Stimulated activated effector memory CD8-positive, alpha-beta T cell treated with anti-CD3 and anti-CD28 coated beads, Interleukin-12 subunit alpha, Interleukin-12 subunit beta, amount 100 ng/mL, for 72 hours (primary cell): ENCODE data around the gene INPP4A.
"Not testable (repeated sequence)": the region's sequence is repeated elsewhere in the genome, so short reads cannot be mapped to it uniquely, and the experiment has no call there.

Experiments used
- ATAC-seq: fragments of 150-1000 bp; cut with Tn5 transposase; 2 replicates; pipeline ENCODE4 v1.10.0; 2021
- DNase-seq, 2 donors: peaks; one replicate each; pipeline ENCODE4 v3.0.0; 2021 to 2022; ENCODE audit warnings: low spot score in 2 of 2
- H3K27ac Mint-ChIP-seq: one replicate; pipeline ENCODE4 v1.8.0; 2022; ENCODE audit warnings: mild to moderate bottlenecking, mixed read lengths
- H3K36me3 Mint-ChIP-seq: one replicate; pipeline ENCODE4 v1.8.0; 2022; ENCODE audit warnings: mild to moderate bottlenecking, mixed read lengths
- H3K4me1 Mint-ChIP-seq: one replicate; pipeline ENCODE4 v1.8.0; 2022; ENCODE audit warnings: mixed read lengths
- H3K4me3 Mint-ChIP-seq: one replicate; pipeline ENCODE4 v1.8.0; 2022; ENCODE audit warnings: mild to moderate bottlenecking, mixed read lengths
- H3K9me3 Mint-ChIP-seq: one replicate; pipeline ENCODE4 v1.8.0; 2022; ENCODE audit warnings: mixed read lengths

INPP4A gene

GRCh38 chr2:98582523-98582922 is 137.9 kb downstream of the INPP4A start:
- Mint-ChIP-seq H3K4me3 (no peak overlapping the region), H3K36me3 (peaks cover 96% of the 10 kb centered on the region), H3K9me3 (no peaks in the 10 kb centered on the region), H3K27ac (peak overlapping the region; percentile 82), H3K4me1 (no peaks in the 10 kb centered on the region)
- ATAC-seq (no peak), DNase-seq (no peak)

DNA sequence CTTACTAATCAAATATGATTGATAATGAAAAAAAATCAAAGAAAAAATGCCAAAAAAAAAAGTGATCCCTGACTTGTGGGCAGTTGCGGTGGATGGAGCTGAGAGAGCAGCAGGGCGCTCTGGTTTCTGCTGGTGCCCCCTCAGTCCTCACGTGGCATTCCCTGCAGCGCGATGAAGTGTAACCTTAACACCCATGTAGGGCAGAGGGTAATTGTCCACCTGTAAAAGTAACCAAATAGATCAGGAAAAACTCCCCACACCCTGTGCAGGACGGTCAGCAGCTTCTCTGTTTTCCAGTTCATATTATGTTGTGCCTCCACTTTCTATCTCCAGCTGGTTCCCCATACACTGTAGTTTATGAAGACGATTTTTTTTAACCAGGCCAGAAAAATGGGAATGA is 138.6 kb downstream of the INPP4A start:
- Mint-ChIP-seq H3K4me3 (no peak overlapping the region), H3K4me1 (no peaks in the 10 kb centered on the region), H3K36me3 (peaks cover 96% of the 10 kb centered on the region), H3K9me3 (no peaks in the 10 kb centered on the region), H3K27ac (no peak overlapping the region)
- DNase-seq, result no peak
- ATAC-seq, result no peak

- Mint-ChIP-seq H3K27ac (peak overlapping the region; percentile 56), H3K4me3 (no peak overlapping the region), H3K36me3 (peaks cover 96% of the 10 kb centered on the region), H3K4me1 (no peaks in the 10 kb centered on the region), H3K9me3 (no peaks in the 10 kb centered on the region)
- ATAC-seq (no peak), DNase-seq (no peak)
These were observed 139.4 kb downstream of the INPP4A start for GRCh38 chr2:98583816-98584618.

DNA sequence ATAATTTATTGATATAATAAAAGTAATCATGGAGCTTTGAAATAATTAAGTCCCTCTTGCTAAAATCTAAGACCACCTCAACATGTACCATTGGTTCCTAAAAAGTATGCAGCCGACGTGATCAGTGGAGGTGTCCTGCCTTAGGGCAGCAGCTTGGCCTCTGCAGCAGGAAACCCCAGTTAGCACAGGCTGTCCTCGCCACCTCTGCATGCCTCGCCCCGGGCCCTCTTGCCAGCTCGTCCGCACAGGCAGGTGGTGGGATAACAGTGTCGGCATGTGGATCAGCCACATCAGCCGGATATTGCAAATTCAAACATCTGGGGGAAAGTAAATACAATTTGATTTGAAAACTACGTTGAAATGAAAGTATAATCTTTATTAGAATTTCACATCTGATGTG is 140.7 kb downstream of the INPP4A start:
- Mint-ChIP-seq H3K4me1 (no peaks in the 10 kb centered on the region), H3K9me3 (no peaks in the 10 kb centered on the region), H3K4me3 (no peak overlapping the region), H3K27ac (no peak overlapping the region), H3K36me3 (peaks cover 89% of the 10 kb centered on the region)
- DNase-seq, result no peak
- ATAC-seq, result no peak

DNA sequence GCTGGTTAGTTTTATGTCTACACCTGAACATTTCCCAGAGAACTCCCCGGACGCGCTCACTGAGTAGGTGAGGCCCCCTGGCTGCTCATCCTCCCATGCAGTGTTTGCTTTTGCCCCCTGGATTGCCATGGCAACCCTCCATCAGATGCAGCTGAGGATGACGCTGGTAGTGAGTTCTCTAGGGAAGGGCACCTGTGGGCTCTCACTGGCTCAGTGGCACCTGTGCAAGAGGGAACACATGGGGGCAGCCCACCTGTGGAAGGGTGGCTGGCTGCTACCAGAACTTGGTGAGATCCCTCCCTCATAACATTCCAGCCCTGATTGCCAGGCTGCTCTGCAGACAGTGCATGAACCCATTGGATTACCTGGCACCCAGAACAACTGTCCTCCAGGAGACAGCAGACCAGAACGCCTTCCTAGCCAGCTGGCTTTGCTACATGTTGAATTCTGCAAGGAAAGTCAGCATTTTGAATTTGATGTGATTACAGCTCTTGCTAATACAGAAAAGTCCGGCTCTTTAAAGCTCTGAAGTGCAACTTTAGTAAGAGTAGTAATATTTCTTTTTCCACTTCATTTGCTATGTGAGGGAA is 142.0 kb downstream of the INPP4A start:
- H3K9me3 Mint-ChIP-seq, result no peaks in the 10 kb centered on the region
- no peak overlapping the region for H3K4me3 Mint-ChIP-seq
- DNase-seq (no peak), ATAC-seq (no peak)
- H3K4me1 Mint-ChIP-seq, result no peaks in the 10 kb centered on the region
- H3K36me3 Mint-ChIP-seq, result peaks cover 90% of the 10 kb centered on the region
- peak overlapping the region; percentile 40 for H3K27ac Mint-ChIP-seq

DNA sequence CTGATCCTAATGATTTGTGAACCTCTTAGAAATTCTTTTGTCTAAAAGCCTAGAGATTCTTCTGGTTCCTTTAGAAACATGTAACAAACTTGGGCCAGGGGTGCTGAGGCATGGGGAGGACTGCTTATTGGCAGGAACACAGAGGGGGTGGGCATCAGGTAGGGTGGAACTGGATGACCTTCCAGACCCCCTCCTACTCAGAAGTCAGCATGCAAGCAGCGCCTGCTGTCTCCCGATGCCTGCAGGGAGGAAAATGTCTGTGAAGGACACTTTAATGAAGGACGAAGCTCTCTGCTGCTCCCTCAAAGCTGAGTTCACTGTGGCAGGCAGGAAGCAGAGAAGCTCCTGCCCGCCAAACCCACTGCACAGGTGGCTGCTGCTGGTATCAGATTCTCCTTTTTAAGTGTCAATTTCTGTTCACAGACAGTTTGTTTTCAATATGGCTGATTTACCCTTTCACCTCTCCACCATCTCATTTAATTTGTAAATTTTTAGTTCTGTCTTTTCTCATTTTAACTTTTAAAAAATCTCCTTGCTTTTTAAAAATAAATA is 144.3 kb downstream of the INPP4A start:
- ATAC-seq, result no peak
- peaks cover 89% of the 10 kb centered on the region for H3K36me3 Mint-ChIP-seq

GRCh38 chr2:98589489-98589888 is 144.8 kb downstream of the INPP4A start:
- H3K27ac Mint-ChIP-seq, result no peak overlapping the region
- peaks cover 86% of the 10 kb centered on the region for H3K36me3 Mint-ChIP-seq
- DNase-seq, result no peak
- peaks cover 9% of the 10 kb centered on the region for H3K4me1 Mint-ChIP-seq
- H3K4me3 Mint-ChIP-seq, result no peak overlapping the region
- ATAC-seq, result no peak
- H3K9me3 Mint-ChIP-seq, result no peaks in the 10 kb centered on the region

More for the DNA sequence above, 144.3 kb downstream of the INPP4A start:
- peaks cover 7% of the 10 kb centered on the region for H3K4me1 Mint-ChIP-seq
- DNase-seq, result no peak
- peak overlapping the region; percentile 74 for H3K27ac Mint-ChIP-seq
- H3K4me3 Mint-ChIP-seq, result no peak overlapping the region
- H3K9me3 Mint-ChIP-seq, result no peaks in the 10 kb centered on the region

- Mint-ChIP-seq H3K4me1 (peaks cover 14% of the 10 kb centered on the region), H3K9me3 (no peaks in the 10 kb centered on the region), H3K36me3 (peaks cover 75% of the 10 kb centered on the region), H3K4me3 (no peak overlapping the region), H3K27ac (peak overlapping the region; percentile 73)
- no peak for ATAC-seq
- no peak for DNase-seq
These were observed 147.9 kb downstream of the INPP4A start for GRCh38 chr2:98592565-98592964.

GRCh38 chr2:98594665-98595064 is 150.0 kb downstream of the INPP4A start:
- not testable (repeated sequence) for H3K27ac Mint-ChIP-seq

DNA sequence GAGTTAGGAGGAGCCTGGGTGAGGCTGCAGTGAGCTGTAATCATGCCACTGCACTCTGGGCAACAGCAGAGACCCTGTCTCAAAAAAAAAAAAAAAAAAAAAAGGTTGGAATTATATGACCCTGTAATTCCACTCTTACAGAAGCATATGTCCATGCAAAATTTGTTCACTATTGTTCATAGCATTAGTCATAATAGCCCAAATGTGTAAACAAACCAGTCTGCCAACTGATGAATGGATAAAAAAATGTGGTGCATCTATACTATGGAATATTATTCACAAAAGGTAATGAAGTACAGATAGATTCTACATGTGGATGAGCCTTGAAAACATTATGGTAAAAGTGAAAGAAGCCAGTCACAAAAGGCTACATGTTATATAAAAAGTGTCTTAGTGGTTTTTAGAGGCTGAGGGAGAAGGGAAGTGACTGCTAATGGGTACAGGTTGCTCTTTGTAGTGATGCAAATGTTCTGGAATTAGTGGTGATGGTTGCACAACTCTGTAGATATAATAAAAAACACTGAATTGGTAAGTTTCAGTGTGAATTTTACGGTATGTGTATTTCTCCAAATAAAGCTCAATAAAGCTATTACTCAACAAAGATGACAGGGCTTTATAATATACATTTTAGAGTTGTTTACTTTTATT is 154.2 kb downstream of the INPP4A start:
- Mint-ChIP-seq H3K27ac (peak overlapping the region; percentile 34), H3K9me3 (no peaks in the 10 kb centered on the region), H3K4me3 (no peak overlapping the region), H3K4me1 (peaks cover 7% of the 10 kb centered on the region), H3K36me3 (peaks cover 83% of the 10 kb centered on the region)
- DNase-seq, result no peak
- ATAC-seq, result peak; percentile 8

More at GRCh38 chr2:98594665-98595064, 150.0 kb downstream of the INPP4A start:
- not testable (repeated sequence) for ATAC-seq, H3K4me3 Mint-ChIP-seq, H3K9me3 Mint-ChIP-seq, DNase-seq
- Mint-ChIP-seq H3K4me1 (peaks cover 14% of the 10 kb centered on the region), H3K36me3 (peaks cover 75% of the 10 kb centered on the region)

DNA sequence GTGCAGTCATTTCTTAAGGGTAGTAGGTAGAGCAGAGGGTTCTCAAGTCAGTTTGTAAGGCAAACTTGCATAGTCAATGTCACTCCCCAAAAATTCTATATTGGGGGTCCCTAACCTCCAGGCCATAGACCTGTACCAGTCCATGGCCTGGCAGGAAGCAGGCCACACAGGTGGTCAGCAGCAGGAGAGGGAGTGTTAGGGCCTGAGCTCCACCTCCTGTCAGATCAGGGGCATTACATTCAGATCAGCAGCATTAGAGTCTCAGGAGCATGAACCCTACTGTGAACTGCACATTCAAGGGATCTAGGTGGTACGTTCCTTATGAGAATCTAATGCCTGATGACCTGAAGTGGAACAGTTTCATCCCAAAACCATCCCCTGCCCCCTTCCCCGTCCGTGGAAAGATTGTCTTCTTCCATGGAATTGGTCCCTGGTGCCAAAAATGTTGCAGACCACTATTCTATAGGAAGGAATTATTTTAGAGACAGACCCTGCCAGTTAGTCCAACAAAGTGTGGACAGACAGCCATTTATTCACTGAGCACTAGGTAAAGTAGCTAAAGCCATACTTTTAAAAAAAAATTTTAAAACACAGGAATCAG is 157.0 kb downstream of the INPP4A start:
- DNase-seq (no peak), ATAC-seq (peak; percentile 74)
- Mint-ChIP-seq H3K36me3 (peaks cover 75% of the 10 kb centered on the region), H3K4me1 (peaks cover 24% of the 10 kb centered on the region), H3K4me3 (no peak overlapping the region), H3K27ac (peak overlapping the region; percentile 8), H3K9me3 (no peaks in the 10 kb centered on the region)

DNA sequence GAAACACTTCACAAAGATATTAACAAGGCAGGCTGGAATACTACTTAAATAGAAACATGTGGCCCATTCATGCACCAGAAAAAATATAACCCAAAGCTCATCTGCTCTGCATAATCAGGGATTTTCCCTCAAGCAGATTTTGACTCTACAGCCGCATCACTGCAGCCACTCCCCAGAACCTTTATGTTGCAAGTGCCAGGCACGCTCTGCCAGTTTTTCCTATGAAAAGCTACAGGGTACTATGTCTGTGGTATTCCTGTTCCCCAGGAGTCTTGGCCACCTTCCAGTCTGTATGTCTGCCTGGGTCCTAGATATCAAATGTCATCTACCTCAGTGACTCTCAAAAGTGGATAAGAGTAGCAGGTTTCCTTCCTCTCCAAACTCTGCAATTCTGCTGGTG is 159.9 kb downstream of the INPP4A start:
- Mint-ChIP-seq H3K9me3 (no peaks in the 10 kb centered on the region), H3K27ac (peak overlapping the region; percentile 85), H3K4me1 (peaks cover 38% of the 10 kb centered on the region), H3K36me3 (peaks cover 70% of the 10 kb centered on the region), H3K4me3 (no peak overlapping the region)
- DNase-seq (no peak), ATAC-seq (no peak)

DNA sequence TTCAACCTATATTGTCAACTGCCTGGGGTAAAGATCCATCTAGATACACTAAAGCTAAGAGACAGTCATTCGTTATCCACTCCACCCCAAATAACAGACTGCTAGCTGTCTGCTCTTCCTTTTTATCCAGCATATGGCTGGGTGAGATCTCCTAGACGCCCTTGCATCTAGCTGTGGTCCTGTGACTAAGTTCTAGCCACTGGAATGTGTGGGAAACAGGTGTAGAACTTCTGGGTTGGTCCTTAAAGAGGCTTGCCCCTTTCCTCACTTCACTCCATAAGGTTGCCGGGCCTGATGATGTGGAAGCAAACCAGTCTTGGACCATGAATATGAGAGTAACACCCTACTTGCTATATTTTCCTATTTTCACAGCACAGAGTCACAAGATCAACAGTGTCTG is 160.4 kb downstream of the INPP4A start:
- H3K9me3 Mint-ChIP-seq, result no peaks in the 10 kb centered on the region
- H3K27ac Mint-ChIP-seq, result peak overlapping the region; percentile 85
- ATAC-seq (no peak), DNase-seq (no peak)
- no peak overlapping the region for H3K4me3 Mint-ChIP-seq
- H3K4me1 Mint-ChIP-seq, result peaks cover 43% of the 10 kb centered on the region
- H3K36me3 Mint-ChIP-seq, result peaks cover 66% of the 10 kb centered on the region

GRCh38 chr2:98606431-98606830 is 161.8 kb downstream of the INPP4A start:
- Mint-ChIP-seq H3K9me3 (no peaks in the 10 kb centered on the region), H3K36me3 (peaks cover 61% of the 10 kb centered on the region), H3K4me3 (peak overlapping the region; percentile 88), H3K27ac (peak overlapping the region; percentile 97), H3K4me1 (peaks cover 57% of the 10 kb centered on the region)
- ATAC-seq, result no peak
- no peak for DNase-seq

- H3K9me3 Mint-ChIP-seq, result no peaks in the 10 kb centered on the region
- H3K36me3 Mint-ChIP-seq, result peaks cover 61% of the 10 kb centered on the region
- H3K27ac Mint-ChIP-seq, result peak overlapping the region; percentile 97
- H3K4me3 Mint-ChIP-seq, result peak overlapping the region; percentile 88
- DNase-seq, result no peak
- peaks cover 57% of the 10 kb centered on the region for H3K4me1 Mint-ChIP-seq
- no peak for ATAC-seq
These were observed 162.4 kb downstream of the INPP4A start for GRCh38 chr2:98607104-98607503.
